Epithelial cell of esophagus (primary cell): ENCODE results near the gene OGDHL.

Source experiments
- DNase-seq: peaks from one replicate; pipeline ENCODE4 v3.0.0; 2010; ENCODE audit warnings: low read depth
- H3K4me3 ChIP-seq: 2 replicates; pipeline ENCODE4 v1.5.1; 2011; ENCODE audit warnings: mild to moderate bottlenecking, low read length, control low read depth
- TF ChIP-seq, protein P1 (sequence below): IDR thresholded peaks from 2 replicates; pipeline ENCODE4 v1.5.1; 2011; ENCODE audit warnings: low read depth, mild to moderate bottlenecking, low read length, control low read depth, inconsistent platforms; ENCODE audit not compliant: insufficient read depth; ENCODE audit errors: missing control alignments

OGDHL gene

DNA sequence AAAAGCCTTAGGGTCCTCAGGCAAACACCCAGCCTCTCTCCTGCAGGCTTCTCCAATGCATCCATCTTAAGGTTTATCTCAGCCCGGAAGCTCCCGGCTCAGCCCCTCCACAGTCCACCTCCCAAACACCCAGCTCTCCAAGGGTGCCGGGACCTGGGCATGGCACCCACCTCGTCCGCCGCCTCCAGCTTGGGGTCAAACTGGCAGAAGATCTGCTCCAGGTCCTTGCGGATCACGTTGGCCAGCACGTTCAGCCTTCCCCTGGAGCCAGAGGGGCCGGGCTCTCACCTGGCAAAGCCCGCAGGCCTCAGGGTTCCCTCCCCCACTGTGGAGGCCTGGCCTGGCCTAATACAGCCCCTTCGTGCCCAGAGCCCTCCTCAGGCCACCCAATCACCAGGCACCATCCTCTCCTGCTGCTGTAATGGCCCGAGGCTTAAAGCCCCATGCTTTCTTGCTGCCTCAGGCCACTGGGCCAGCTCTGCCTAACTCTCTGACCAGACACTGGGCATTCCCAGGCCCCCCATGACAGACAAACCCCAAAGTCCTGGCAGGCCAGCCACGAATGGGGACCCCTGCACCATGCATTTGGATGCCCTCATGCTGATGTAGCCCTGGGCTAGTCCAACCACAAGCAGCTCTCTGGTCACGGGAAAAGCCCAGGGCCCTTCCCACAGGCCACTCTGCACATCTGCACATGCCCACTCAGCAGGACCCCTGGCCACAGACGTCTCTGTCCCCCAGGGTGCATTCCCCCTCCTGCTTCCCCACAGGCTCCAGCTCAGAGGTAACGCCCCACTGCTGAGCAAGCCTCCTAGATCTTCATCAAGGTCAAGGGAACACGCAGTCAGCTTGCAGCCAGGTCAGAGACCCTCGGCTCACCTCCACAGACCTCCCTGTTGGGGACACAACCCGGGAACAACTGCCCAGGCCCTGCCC is 12.3 kb downstream of the OGDHL start:
- no peak for DNase-seq
- TF ChIP-seq, protein P1, sequence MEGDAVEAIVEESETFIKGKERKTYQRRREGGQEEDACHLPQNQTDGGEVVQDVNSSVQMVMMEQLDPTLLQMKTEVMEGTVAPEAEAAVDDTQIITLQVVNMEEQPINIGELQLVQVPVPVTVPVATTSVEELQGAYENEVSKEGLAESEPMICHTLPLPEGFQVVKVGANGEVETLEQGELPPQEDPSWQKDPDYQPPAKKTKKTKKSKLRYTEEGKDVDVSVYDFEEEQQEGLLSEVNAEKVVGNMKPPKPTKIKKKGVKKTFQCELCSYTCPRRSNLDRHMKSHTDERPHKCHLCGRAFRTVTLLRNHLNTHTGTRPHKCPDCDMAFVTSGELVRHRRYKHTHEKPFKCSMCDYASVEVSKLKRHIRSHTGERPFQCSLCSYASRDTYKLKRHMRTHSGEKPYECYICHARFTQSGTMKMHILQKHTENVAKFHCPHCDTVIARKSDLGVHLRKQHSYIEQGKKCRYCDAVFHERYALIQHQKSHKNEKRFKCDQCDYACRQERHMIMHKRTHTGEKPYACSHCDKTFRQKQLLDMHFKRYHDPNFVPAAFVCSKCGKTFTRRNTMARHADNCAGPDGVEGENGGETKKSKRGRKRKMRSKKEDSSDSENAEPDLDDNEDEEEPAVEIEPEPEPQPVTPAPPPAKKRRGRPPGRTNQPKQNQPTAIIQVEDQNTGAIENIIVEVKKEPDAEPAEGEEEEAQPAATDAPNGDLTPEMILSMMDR: no peak
- H3K4me3 ChIP-seq: no peak overlapping the region

DNA sequence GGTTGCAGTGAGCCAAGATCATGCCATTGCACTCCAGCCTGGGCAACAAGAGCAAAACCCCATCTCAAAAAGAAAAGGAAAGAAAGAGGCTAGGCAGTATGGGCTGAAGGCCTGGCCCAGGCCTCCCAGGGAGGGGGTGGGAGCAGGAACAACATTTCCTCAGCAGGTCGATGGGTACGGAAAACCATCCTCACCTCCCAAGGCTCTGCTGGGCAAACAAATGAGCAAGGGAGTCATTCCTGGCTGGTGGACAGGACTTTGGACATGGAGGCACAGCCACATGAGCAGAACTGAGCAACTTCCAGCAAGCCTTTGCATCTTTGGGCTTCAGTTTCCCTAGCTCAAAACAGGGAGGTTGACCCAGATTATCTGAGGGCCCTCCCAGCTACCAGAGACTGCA is 13.0 kb downstream of the OGDHL start:
- TF ChIP-seq, protein P1: no peak
- H3K4me3 ChIP-seq: no peak overlapping the region
- DNase-seq: no peak

DNA sequence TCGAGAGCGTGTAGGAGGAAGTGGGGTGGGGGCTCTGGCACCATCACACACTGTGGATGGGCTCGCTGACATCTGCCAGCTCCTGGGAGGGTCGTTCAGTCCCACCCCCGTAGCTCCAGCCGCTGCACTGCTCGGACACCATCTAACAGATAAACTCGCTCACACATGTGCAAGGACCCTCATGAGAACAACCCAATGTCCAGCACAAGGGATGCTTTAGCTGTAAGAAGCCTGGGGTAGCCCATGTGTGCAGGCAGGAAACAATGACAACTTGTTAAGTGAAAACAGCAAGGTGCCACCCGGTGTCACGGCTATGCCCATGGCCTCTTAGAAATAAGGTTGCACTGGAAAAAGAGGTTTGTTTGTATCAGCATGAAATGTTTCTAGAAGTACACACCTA is 14.1 kb downstream of the OGDHL start:
- H3K4me3 ChIP-seq: no peak overlapping the region
- no peak for DNase-seq
- TF ChIP-seq, protein P1: no peak

DNA sequence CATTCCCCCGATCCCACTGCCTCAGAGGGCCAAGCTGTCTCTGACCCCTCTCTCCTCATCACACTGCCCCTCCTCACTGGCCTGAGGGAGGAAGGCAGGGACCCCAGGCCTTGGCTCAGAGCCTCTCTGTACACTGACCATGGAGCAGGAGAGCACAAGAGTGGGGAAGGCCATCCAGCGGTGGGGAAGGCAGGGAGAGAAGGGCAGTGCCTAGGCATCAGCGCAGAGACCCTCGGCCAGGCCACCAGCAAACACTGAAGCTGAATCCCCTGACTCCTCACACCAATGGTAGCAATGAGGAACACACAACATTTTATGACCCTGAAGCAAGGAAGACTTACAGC is 14.8 kb downstream of the OGDHL start:
- DNase-seq: no peak
- H3K4me3 ChIP-seq: no peak overlapping the region
- TF ChIP-seq, protein P1: no peak

DNA sequence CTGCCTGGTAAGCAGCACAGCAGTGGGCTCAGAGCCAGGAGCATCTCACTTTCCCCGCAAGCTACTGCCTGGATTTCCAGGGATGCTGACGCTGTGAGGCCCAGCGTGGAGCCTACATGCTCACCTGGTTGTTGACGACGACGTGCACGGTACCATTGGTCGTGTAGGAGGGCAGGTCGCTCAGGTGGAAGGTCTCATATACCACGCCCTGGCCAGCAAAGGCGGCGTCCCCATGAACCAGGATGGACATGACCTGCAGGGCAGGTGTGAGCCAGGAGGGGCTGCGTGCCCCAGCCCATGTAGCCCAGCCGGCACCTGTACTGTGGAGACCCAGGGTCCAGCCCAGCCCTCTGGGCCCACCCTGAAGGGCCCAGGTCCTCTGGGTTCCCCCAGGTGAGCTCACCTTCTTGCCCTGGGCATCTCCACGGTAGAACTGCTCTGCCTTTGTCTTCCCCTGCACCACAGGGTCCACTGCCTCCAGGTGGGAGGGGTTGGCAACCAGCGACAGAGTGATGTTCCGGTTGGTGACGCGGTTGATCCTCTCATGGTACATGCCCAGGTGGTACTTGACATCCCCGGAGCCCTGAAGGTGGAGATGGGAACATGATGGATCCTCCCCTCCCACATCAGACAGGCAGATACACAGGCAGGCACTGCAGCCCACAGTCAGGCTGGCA is 15.4 kb downstream of the OGDHL start:
- TF ChIP-seq, protein P1: no peak
- DNase-seq: no peak
- H3K4me3 ChIP-seq: no peak overlapping the region

DNA sequence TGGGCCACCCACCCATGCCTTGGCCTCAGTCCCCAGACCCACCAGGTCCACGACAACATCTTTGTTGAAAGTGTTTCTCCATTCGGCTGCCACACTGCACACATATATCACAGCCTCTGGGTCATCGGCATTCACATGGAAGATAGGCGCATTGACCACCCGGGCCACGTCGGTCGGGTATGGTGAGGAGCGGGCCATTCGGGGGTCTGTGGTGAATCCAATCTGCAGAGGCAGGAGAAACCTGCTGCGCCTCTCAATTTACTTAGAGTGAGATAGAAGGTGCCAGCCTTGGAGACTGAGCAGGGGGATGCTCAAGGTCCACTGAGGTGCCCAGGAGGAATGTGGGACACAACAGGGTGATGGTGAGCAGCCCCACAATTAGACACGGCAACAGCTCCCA is 16.4 kb downstream of the OGDHL start:
- TF ChIP-seq, protein P1: no peak
- no peak for DNase-seq
- no peak overlapping the region for H3K4me3 ChIP-seq
